NCI-H2081 (cell line): ENCODE data around the gene MXD3.
"Not testable (repeated sequence)": the region's sequence is repeated elsewhere in the genome, so short reads cannot be mapped to it uniquely, and the experiment has no call there.

Source experiments
- DNase-seq, 2 experiments: peaks; one replicate each; lab custom pipeline; 2025; lab: John Stamatoyannopoulos, UW

The MXD3 gene

DNA sequence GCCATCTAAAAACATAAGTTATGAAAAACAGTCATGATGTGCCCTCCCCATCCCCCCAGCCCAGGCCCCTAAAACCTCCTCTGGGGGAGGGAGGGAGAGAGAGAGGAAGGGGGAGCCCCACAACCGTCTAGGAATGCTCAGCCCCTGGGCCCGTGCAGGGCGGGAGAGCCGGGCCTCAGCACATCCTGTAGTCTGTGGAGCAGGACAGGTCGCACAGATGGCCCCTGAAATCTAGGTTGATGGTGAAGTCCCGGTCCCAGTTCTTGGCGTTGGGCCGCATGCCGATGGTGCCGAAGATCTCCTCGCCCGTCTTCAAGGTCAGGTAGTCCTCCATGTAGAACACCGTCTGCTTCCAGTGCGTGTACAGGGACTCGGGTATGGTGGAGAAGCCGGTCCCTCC, 46.3 kb downstream of the MXD3 start:
- DNase-seq: no peak

DNA sequence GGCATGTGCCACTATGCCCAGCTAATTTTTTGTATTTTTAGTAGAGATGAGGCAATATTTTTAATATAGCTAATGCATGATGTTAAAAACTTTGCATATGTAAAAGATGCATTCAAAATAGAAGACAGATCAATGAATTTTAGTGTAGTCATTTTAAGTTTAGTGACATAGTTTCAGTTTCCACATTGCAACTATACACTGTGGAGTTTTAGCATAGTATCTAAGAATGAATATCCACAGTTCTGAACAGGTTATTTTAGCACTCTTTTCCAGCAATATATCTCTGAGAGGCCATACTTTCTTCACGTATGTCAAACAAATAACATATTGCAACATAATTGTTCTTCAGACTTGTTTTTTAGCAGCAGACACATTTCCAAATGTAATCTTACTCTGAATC, 47.5 kb downstream of the MXD3 start:
- no peak for DNase-seq

- DNase-seq: no peak
Observed at GRCh38 chr5:177261510-177261909, 50.2 kb downstream of the MXD3 start.

GRCh38 chr5:177260961-177261360, 50.7 kb downstream of the MXD3 start:
- DNase-seq: no peak

- not testable (repeated sequence) for DNase-seq
Observed at GRCh38 chr5:177258711-177259110, 53.0 kb downstream of the MXD3 start.
